ENCODE measurements around the gene THBS2. TPM values are rescaled to one million over a fixed set of nuclear protein-coding genes. Genes with fewer than 3 reads are reported as not detected.

The THBS2 gene
- total RNA-seq, 3 donors from 2014 or later = 3.7 to 39.1 (median 4.0) TPM

DNA sequence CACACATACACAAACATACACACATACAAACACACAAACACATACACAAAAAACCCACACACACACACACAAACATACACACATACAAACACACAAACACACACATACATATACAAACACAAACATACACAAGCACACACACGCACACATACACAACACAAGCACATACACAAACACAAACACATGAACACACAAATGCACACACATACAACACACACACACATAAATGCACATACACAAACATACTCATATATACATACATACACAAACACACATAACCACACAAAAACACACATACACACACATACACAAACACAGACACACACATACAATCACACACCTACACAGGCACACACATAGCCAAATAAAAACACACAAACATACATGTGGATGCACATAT, 30.3 kb upstream of the THBS2 start:
- intact Hi-C loops (cut with DNase I, micrococcal nuclease) = no loop called here
- Histone ChIP-seq H3K36me3 (ENCODE audit: low read depth) (no peaks in the 10 kb centered on the region), H3K4me3 (no peak overlapping the region), H3K4me1 (ENCODE audit: low read depth) (no peaks in the 10 kb centered on the region), H3K9me3 (no peaks in the 10 kb centered on the region)
- ATAC-seq (no peak), DNase-seq (no peak)
- TF ChIP-seq, protein P1, sequence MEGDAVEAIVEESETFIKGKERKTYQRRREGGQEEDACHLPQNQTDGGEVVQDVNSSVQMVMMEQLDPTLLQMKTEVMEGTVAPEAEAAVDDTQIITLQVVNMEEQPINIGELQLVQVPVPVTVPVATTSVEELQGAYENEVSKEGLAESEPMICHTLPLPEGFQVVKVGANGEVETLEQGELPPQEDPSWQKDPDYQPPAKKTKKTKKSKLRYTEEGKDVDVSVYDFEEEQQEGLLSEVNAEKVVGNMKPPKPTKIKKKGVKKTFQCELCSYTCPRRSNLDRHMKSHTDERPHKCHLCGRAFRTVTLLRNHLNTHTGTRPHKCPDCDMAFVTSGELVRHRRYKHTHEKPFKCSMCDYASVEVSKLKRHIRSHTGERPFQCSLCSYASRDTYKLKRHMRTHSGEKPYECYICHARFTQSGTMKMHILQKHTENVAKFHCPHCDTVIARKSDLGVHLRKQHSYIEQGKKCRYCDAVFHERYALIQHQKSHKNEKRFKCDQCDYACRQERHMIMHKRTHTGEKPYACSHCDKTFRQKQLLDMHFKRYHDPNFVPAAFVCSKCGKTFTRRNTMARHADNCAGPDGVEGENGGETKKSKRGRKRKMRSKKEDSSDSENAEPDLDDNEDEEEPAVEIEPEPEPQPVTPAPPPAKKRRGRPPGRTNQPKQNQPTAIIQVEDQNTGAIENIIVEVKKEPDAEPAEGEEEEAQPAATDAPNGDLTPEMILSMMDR (IDR thresholded peaks at IDR 0.05) = no peak

DNA sequence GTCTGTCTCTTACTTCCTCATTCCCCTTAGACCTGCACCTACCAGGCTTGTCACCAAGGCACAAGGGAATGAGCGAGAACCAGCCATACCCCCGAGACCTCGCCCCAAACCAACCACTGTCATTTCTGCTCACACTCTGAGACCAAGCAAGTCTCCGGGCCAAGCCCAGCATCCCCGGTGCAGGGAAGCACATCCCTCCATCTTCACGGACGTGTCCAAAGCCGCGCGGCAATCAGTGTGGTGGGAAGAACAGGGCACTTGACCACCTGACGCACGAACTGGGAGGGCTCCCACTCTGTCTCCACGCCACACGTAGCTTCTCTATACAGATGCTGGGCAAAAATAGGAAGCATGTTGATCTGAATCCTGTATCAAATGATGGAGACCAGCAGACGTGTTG, 28.4 kb upstream of the THBS2 start:
- DNase-seq (no peak), ATAC-seq (no peak)
- Histone ChIP-seq H3K36me3 (ENCODE audit: low read depth) (no peaks in the 10 kb centered on the region), H3K9me3 (no peaks in the 10 kb centered on the region), H3K4me3 (no peak overlapping the region), H3K4me1 (ENCODE audit: low read depth) (no peaks in the 10 kb centered on the region)
- TF ChIP-seq, protein P1 (IDR thresholded peaks at IDR 0.05) = no peak
- intact Hi-C loops (cut with DNase I, micrococcal nuclease) = no loop called here

DNA sequence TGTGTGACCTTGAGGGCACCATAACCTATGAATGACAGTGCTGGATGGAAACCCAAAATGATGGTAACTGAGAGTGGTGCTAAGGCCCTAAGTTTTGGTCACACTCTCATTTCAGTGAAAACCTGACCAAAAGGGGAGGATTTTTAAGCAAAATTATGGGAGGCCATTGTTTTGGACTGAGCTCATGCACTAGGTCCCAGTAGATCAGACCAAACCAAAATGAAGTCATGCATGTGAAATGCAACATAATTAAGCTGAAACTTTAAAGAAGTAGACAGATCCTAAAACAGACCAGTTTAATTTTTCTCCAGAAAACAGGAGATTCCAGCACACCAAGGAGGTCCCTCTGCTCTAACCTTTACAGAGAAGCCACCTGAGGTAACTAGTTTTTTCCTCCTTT, 24.0 kb upstream of the THBS2 start:
- no peak for ATAC-seq
- no peaks in the 10 kb centered on the region for H3K36me3 ChIP-seq (ENCODE audit: low read depth)
- no peak overlapping the region for H3K4me3 ChIP-seq
- DNase-seq = no peak
- no peaks in the 10 kb centered on the region for H3K4me1 ChIP-seq (ENCODE audit: low read depth)
- TF ChIP-seq, protein P1 (IDR thresholded peaks at IDR 0.05) = no peak
- intact Hi-C loops (cut with DNase I, micrococcal nuclease) = no loop called here
- no peaks in the 10 kb centered on the region for H3K9me3 ChIP-seq

DNA sequence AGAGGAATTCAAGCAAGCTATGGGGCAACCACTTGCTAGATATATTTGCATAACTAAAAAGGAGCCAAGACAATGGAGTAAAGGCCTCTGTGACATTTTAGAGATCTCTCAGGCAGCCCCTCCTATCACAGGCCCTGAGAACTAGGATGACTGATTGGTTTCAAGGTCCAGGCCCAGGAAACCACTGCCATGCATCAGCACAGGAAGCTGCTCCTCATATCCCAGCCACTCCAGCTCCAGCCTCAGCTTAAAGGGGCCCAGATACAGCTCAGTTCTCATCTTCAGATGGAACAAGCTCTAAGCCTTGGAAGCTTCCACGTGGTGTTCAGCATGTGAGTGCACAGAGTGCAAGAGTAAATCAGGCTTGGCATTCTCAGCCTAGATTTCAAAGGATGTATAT, 21.1 kb upstream of the THBS2 start:
- Histone ChIP-seq H3K4me3 (no peak overlapping the region), H3K36me3 (ENCODE audit: low read depth) (no peaks in the 10 kb centered on the region), H3K9me3 (no peaks in the 10 kb centered on the region), H3K4me1 (ENCODE audit: low read depth) (no peaks in the 10 kb centered on the region)
- DNase-seq (no peak), ATAC-seq (no peak)
- TF ChIP-seq, protein P1 (IDR thresholded peaks at IDR 0.05) = no peak
- intact Hi-C loops (cut with DNase I, micrococcal nuclease) = no loop called here

DNA sequence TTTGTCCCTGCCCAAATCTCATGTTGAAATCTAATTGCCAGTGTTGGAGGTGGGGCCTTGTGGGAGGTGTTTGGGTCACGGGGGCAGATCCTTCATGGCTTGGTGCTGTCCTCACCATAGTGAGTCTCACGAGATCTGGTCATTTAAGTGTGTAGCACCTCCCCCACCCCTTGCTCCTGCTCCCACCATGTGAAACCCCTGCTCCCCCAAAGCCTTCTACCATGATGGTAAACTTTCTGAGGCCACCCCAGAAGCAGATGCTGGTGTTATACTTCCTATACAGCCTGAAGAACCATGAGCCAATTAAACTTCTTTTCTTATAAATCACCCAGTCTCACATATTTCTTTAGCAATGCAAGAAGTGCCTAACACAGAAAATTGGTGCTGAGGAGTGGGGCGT, 19.9 kb upstream of the THBS2 start:
- intact Hi-C loops (cut with DNase I, micrococcal nuclease) = no loop called here

DNA sequence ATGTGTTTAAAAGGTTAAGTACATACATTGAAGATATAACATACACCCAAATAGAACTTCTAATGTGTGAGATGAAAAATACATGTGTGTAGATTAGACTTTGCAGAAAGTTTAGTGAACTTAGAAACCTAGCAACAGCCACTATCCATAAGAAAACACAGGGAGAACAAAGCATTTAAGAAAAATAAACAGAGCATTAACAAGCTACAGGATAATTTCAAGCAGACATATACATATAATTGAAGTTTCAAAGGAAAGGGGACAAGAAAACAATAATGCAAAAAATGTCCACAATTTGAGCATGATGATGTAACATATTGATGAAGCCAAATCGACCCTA, 18.2 kb upstream of the THBS2 start:
- no peak for ATAC-seq
- intact Hi-C loops (cut with DNase I, micrococcal nuclease) = no loop called here
- no peak for DNase-seq

More for the DNA sequence above, 19.9 kb upstream of the THBS2 start:
- Histone ChIP-seq H3K4me3 (no peak overlapping the region), H3K9me3 (no peaks in the 10 kb centered on the region), H3K4me1 (ENCODE audit: low read depth) (no peaks in the 10 kb centered on the region), H3K36me3 (ENCODE audit: low read depth) (no peaks in the 10 kb centered on the region)
- ATAC-seq (no peak), DNase-seq (no peak)
- TF ChIP-seq, protein P1 (IDR thresholded peaks at IDR 0.05) = no peak

More for the DNA sequence above, 18.2 kb upstream of the THBS2 start:
- Histone ChIP-seq H3K36me3 (ENCODE audit: low read depth) (no peaks in the 10 kb centered on the region), H3K4me1 (ENCODE audit: low read depth) (no peaks in the 10 kb centered on the region), H3K9me3 (no peaks in the 10 kb centered on the region), H3K4me3 (no peak overlapping the region)
- TF ChIP-seq, protein P1 (IDR thresholded peaks at IDR 0.05) = no peak

Data from mucosa of descending colon (tissue), 3 donors.